ENCODE data around the gene SPAAR.

SPAAR gene

DNA sequence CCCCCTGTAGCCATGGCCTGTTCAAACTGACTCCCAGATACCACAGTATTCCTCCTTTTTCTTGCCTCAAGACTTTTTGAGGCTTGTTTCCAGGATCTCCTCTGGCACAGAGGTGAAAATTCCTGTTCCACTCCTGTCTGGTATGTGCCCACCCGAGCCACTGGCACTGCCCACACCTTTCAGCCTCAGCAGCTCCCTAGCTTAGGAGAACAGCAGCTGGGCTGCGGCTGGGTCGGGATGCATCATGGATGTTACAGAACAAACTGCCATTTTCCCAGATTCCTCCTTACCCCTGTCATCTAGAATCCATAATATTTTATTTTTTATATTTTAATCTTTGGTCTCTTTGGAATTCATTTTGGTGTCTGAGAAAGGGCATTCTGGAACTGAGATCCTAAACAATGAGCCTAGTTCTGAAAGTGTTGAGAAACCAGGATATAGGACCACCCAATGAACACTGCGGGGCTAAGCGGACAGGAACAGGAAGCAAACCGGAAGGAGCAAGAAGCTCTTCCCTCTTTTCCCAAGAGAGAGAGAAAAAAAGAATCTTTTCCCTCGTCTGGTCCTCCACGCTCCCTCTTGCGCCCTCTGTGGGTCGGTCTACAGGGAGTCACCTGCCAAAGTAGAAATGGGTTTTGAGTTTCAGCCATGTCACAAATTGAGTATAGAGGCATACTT, 36.2 kb downstream of the SPAAR start:
- H3K4me3 ChIP-seq (ENCODE audit: low read depth, low read length): no peak overlapping the region

DNA sequence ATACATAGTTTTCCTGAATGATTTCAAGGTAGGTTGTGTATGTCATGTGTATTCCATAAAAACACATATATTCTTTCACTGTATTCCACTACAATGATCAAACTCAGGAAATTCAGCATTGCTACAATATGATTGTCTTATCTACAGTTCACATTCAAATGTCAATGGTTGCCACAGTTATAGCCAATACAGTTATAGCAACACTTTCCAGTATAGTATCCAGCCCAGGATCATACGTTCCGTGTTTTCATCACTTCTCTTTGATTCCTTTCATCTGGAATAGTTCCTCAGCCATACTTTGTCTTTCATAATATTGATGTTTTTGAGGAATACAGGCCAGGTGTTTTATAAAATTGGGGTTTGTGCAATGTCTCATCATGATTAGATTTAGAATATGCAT, 39.2 kb downstream of the SPAAR start:
- H3K4me3 ChIP-seq (ENCODE audit: low read depth, low read length): no peak overlapping the region

DNA sequence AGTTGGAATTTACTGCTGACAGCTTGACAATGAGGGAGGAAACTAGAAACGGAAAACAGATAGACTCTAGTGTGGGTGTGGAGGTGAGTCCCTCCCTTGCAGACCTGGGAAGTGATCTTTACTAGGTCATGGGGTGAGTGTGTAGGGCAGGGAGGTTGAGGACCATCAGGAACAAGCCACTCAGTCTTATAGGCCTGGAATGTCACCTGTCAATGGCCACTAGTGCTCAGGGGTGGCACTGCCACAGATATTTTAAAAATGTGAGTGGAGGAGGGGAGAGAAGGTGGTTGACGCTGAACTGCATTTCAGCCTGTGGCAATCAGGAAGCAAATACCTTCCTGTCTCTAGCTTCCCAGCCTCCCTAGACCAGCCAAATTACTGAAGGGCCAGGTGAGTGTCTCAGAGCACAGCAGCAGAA, 39.6 kb downstream of the SPAAR start:
- H3K4me3 ChIP-seq (ENCODE audit: low read depth, low read length): no peak overlapping the region

DNA sequence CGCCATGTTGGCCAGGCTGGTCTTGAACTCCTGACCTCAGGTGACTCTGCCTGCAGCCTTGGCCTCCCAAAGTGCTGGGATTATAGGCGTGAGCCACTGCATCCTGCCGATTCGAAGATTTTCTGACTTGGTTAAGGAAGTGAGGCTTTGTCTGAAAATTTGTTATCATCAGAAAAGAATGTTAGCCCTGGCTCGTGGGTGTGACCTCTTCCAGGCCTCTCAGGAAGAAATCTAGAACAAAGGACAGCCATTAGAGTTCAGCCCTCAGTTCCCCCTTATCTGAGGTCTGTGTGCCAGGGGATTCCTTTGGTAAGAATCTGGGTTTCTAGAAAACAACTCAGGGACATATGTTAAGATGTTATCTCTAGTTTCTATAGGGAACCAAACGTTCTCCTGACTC, 42.4 kb downstream of the SPAAR start:
- no peak overlapping the region for H3K4me3 ChIP-seq (ENCODE audit: low read depth, low read length)

DNA sequence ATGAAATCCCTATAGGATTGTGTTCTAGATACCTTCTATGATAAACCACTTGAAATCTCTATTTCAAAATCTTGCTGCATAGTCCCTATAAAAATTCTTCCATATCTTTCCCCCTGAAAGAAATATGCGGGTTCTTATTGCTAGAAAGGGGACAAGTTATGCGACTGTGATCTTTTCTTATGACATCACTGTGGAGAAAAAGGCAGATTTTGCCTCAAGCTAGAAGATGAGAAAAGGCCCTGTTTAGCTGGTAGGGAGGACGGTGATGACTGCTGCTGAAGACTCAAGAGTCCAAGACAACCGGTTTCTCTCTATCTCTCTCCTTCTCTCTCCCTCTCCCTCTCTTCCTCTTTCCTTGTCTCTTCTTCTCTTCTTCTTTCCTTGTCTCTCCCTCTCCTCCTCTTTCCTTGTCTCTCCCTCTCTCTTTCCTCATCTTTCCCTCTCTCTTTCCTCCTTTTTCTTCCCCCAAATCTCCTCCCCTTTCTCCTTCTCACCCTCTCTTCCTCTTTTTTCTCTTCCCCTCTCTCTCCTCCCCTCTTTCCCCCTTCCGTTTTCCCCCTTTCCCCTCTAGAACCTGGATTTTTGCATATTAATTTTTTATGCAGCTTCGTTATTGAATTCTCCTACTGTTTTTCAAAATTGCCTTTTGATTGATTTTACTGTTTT, 43.4 kb downstream of the SPAAR start:
- H3K4me3 ChIP-seq (ENCODE audit: low read depth, low read length): no peak overlapping the region

DNA sequence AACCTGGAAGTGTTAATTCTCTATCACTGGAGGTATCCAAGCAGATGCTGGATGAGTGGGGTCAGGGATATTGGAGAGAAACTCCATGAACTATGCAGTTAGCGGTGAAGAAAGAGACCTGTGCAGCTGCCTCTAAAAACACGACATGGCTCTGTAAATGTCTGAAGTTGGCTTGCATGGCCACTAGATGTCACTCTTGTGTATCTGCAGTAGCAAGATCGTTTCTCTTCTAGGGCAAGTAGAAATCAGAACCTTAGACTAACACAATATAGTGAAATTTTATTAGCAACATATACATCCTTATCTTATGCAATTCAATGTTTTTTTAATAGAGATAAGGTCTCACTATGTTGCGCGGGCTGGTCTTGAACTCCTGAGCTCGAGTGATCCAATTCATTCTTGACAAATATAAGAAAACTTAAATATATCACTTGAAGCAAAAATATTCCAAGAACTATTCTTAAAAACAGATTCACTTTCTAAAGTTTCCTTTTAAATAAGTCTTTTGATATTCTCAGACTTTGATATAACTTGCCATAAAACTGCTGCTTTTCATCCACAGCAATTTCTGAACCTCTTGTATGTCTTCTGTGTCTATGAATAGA, 45.8 kb downstream of the SPAAR start:
- no peak overlapping the region for H3K4me3 ChIP-seq (ENCODE audit: low read depth, low read length)

DNA sequence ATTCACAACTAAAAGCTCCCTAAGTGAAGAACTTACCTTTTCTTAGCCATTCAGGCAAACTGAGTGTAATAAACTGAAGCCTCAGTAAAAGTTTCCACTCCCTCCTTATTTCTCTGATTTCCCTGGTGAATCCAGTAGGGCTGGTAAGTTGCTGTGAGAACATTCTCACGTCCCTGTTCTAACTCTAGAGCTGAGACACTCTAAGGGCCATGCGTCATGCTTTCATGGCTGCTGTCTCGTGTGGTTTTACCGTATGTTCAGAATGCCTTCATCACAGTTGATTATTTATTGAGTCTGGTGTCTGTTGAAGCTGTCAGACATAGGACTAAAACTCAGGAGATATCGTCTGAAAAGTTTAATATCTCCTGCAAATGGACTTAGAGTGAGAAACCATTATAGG, 47.4 kb downstream of the SPAAR start:
- no peak overlapping the region for H3K4me3 ChIP-seq (ENCODE audit: low read depth, low read length)

DNA sequence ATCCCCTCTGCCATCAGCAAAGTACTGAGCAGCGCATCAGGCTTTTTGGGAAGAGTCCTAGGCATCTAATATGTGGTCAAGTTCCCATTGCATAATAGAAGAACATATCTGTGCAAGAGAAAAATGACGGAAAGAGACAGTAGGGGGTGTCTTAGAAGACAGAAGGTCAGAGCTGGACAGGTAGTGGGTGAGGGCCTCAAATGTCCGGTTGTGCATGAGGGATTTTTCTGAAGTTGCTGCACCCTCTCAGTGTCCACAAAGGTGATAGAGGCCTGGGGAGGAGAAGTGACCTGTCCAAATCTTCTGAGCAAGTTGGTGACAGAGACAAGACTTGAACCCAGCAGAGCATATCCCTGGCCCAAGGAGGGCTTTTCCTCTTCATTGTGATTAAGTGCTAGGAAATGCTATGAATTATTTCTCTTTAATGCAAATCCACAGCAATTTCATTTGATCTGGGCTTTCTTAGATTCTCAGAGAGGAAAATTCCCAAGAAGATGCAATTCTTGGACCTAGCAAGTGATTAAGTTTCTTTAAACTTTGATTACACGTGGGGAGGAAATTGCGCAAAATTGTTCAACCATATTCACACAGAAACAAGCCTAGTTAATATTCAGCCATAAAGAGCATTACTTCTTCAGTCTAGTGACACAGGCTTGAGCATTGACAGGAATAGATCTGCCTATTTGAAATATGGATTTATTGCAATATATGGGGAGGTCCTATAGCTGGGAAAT, 49.0 kb downstream of the SPAAR start, which contains the start of gene OR2S2:
TSS of gene OR2S2 (minus strand) at position 51 of the 734 bp plus-strand sequence. CDS start 56 bp downstream, outside the sequence.
- no peak within 1 kb of the TSS for H3K4me3 ChIP-seq (ENCODE audit: low read depth, low read length)

DNA sequence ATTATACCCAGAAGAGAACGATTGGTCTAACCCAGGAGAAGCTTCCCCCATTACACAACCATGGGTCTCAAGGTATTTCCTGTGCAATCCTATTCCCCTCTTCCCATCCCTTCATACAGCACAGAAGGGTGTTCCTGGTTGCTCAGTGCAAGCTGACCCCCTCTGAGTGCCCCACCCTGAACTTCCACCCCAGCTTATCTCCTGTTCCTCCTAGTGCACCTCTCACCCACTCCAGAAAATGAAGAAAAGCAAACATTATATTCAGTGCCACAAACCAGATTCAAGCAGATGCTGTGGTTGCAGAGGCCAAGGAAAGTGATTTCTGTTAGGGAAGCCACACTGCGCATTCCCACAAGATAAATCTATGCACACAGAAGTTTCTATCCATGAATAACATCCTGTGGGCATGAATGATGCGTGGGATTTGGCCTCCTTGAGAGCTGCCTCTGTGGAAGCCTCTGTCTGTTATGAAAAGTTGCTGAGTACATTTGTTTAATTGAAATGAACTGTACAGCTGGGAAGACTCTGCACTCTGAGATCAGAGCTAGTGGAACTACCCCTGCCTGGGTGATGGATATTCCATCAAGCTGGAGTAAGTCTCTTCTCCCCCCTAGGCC, 50.9 kb downstream of the SPAAR start:
- H3K4me3 ChIP-seq (ENCODE audit: low read depth, low read length): no peak overlapping the region
